Measurements from ENCODE around the gene APC. TPM values are rescaled to one million over a fixed set of nuclear protein-coding genes. Genes with fewer than 3 reads are reported as not detected.
"Not testable (repeated sequence)": the region's sequence is repeated elsewhere in the genome, so short reads cannot be mapped to it uniquely, and the experiment has no call there.

APC gene
- polyA plus RNA-seq, 3 donors: 4.2 to 6.1 (median 5.7) TPM

DNA sequence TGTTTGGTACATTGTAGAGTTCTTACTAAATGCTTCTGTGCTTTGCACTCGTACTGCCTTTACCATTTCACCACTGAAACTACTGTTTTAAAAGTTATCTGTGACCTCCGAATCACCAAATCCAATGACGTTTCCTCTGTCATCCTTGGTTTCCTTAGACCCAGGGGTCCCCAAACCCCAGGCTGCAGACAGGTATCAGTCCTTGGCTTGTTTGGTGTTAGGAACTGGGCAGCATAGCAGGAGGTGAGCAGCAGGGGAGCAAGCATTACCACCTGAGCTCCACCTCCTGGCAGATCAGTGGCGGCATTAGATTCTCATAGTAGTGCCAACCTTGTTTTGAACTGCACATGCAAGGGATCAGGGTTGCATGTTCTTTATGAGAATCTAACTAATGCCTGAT lies 26.8 kb upstream of the APC start:
- 90 to 94% (median 92%) methylated on average over 4 of the region's 4 CpGs for WGBS, 3 donors
- no peak overlapping the region for H3K27ac ChIP-seq (ENCODE audit: low read depth, low read length)

DNA sequence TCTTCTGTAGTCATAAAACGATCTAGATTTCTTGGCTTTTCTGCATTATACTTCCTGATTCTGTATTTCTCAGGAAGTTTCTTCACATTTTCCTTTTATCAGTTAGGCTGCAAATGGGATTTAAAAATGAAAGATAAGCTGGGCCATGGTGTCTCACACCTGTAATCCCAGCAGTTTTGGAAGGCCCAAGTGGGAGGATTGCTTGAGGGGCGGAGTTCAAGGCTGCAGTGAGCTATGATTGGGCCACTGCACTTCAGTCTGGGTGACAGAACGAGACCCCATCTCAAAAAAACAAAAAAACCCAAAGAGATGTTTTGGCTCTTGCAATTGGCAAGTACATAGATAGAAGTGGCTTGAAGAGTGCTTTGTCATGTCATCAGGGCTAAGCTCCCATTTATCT lies 26.2 kb upstream of the APC start:
- WGBS, 3 donors: 69 to 90% (median 73%) methylated on average over 3 of the region's 3 CpGs
- no peak overlapping the region for H3K27ac ChIP-seq (ENCODE audit: low read depth, low read length)

- WGBS, 3 donors: 93 to 97% (median 95%) methylated on average over 5 of the region's 5 CpGs
- no peak overlapping the region for H3K27ac ChIP-seq (ENCODE audit: low read depth, low read length)
These were observed 24.5 kb upstream of the APC start for GRCh38 chr5:112713206-112713605.

- WGBS, 3 donors: 97 to 98% (median 98%) methylated on average over 7 of the region's 7 CpGs
- not testable (repeated sequence) for H3K27ac ChIP-seq (ENCODE audit: low read depth, low read length)
These were observed 20.8 kb upstream of the APC start for GRCh38 chr5:112716895-112717294.

DNA sequence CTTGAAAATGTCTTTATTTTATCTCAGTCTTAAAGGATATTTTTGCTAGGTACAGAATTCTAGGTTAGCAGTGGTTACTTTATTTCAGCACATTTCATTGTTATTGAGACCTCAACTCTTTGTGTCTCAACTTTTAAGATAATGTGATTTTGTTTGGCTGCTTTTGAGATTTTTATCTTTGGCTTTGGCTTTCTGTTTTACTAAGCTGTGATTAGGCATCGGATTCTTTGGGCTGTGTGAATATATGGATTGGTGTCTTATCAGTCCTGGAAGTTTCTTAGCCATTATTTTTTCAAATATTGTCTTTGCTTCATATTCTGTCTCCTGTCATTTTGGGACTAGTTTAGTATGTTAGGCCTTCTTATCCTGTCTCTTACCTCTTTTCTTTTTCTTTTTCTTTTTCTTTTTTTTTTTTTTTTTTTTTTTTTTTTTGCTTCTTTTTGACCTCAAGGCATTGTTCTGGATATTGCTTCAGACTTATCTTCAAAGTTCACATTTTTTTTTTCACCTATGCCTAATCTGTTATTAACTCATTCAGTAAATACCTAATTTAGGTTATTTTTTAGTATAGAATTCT lies 20.1 kb upstream of the APC start:
- no peak overlapping the region for H3K27ac ChIP-seq (ENCODE audit: low read depth, low read length)
- WGBS, 3 donors: 40 to 87% (median 77%) methylated on average over 1 of the region's 1 CpG

GRCh38 chr5:112718344-112718743 lies 19.3 kb upstream of the APC start:
- 91 to 98% (median 95%) methylated on average over 2 of the region's 2 CpGs for WGBS, 3 donors
- H3K27ac ChIP-seq (ENCODE audit: low read depth, low read length): no peak overlapping the region

DNA sequence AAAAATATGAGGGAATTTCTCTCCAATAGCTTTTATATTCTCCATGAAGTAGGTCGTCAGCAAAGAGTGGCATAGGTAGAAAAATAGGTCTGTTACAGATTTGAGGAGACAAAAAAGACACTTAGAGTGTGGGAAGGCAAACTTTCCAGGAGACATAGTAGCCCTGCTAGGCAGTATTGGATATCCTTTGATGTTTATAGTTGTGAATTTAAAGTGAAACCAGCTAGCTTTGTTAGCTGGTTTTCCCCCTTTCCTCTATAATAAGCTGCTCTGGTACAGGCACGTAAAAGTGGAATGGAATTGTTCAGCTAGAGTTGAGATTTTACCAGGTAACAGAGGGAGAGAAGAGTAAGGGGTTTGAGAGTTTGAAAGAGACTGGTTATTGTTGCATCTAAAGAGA lies 17.1 kb upstream of the APC start:
- H3K27ac ChIP-seq (ENCODE audit: low read depth, low read length): no peak overlapping the region
- WGBS, 3 donors: 85 to 94% (median 90%) methylated on average over 2 of the region's 2 CpGs

DNA sequence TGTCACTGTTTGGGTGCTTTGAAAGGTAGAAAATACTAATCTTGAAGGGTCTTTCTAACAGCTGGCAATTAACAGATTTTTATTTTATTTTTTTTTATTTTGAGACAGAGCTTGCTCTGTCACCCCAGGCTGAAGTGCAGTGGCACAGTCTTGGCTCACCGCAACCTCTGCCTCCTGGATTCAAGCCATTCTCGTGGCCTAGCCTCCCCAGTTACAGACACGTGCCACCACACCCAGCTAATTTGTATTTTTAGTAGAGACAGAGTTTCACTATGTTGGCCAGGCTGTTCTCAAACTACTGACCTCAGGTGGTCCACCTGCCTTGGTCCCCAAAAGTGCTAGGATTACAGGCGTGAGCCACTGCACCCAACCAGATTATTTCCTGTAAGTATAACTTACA lies 12.8 kb upstream of the APC start:
- 84 to 85% (median 85%) methylated on average over 4 of the region's 4 CpGs for WGBS, 3 donors
- H3K27ac ChIP-seq (ENCODE audit: low read depth, low read length): no peak overlapping the region

- no peak overlapping the region for H3K27ac ChIP-seq (ENCODE audit: low read depth, low read length)
- 93 to 97% (median 97%) methylated on average over 1 of the region's 1 CpG for WGBS, 3 donors
These were observed 8.1 kb upstream of the APC start for GRCh38 chr5:112729630-112730029.

- 80 to 88% (median 87%) methylated on average over 5 of the region's 5 CpGs for WGBS, 3 donors
- H3K27ac ChIP-seq (ENCODE audit: low read depth, low read length): no peak overlapping the region
These were observed 5.6 kb upstream of the APC start for GRCh38 chr5:112732131-112732530.

DNA sequence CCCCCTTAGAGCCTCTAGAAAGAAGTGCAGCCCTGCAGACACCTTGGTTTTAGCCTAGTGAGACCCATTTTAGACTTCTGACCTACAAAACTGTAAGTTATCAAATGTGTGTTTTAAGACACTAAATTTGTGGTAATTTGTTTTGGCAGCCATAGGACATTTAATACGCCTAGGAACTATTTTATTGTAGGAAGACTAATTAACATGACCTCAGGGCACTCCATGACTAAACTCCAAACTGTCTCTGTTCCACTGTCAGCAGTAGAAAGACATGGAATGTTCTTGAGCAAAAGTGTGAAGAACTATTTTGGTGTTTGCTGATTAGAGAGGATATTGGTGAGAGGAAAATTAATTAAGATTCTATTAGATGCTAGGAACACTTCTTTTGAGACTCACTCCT lies 4.1 kb upstream of the APC start:
- H3K27ac ChIP-seq (ENCODE audit: low read depth, low read length): no peak overlapping the region
- 93 to 97% (median 95%) methylated on average over 1 of the region's 1 CpG for WGBS, 3 donors

GRCh38 chr5:112734597-112734996 lies 3.1 kb upstream of the APC start:
- WGBS, 3 donors: 94 to 98% (median 96%) methylated on average over 3 of the region's 3 CpGs
- H3K27ac ChIP-seq (ENCODE audit: low read depth, low read length): no peak overlapping the region

DNA sequence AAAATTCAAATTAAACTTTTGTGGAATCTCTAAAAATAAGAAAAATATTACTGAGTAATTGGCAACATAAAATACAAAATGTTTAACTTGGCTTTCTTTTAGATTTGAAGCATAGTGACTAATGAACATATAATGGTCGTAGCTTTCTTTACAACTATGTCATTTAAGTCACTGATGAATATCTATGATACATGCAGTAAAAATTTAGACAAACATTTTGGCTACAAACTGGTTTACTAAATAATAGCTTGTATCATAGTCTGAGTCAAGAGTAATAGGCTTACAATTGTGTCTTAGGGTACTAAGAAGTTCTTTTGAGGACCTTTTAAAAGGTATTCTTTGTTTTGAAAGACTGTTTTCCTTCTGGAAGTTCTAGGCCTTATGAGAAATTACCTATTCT lies 2.0 kb upstream of the APC start:
- H3K27ac ChIP-seq (ENCODE audit: low read depth, low read length): no peak overlapping the region
- WGBS, 3 donors: 52 to 84% (median 77%) methylated on average over 1 of the region's 1 CpG

- 19 to 43% (median 30%) methylated on average over 3 of the region's 3 CpGs for WGBS, 3 donors
- no peak overlapping the region for H3K27ac ChIP-seq (ENCODE audit: low read depth, low read length)
These were observed 619 bp upstream of the APC start for GRCh38 chr5:112737070-112737462.

DNA sequence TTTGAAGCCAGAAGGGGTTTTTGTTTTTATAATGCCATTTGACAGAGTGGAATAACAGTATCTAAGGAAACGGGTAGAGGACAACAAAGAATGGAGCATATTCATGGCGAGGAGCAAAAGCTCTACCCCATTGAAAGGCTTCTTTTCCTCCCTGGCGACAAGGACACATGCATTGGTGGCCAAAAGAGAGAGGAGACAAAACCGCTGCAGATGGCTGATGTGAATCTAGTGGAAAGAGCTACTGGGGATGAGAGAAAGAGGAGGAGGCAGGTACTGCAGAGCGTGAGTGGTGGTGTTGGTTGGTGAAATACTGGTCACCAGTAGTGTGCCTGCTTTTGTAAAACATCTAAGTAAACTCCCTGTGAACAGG lies 491 bp downstream of the APC start:
- WGBS, 3 donors: 14 to 63% (median 21%) methylated on average over 5 of the region's 5 CpGs
- H3K27ac ChIP-seq (ENCODE audit: low read depth, low read length): no peak overlapping the region

- no peak overlapping the region for H3K27ac ChIP-seq (ENCODE audit: low read depth, low read length)
- 93 to 99% (median 94%) methylated on average over 3 of the region's 3 CpGs for WGBS, 3 donors
These were observed 4.7 kb downstream of the APC start for GRCh38 chr5:112742424-112742823.

- WGBS, 3 donors: 95 to 99% (median 98%) methylated on average over 4 of the region's 4 CpGs
- H3K27ac ChIP-seq (ENCODE audit: low read depth, low read length): no peak overlapping the region
These were observed 5.9 kb downstream of the APC start for GRCh38 chr5:112743631-112744030.

- no peak overlapping the region for H3K27ac ChIP-seq (ENCODE audit: low read depth, low read length)
- WGBS, 3 donors: 67 to 77% (median 68%) methylated on average over 1 of the region's 1 CpG
These were observed 14.7 kb downstream of the APC start for GRCh38 chr5:112752335-112752734.

GRCh38 chr5:112755703-112756102 lies 18.0 kb downstream of the APC start:
- 85 to 89% (median 88%) methylated on average over 2 of the region's 2 CpGs for WGBS, 3 donors

GRCh38 chr5:112757468-112758208 lies 20.0 kb downstream of the APC start:
- 45 to 48% (median 45%) methylated on average over 3 of the region's 3 CpGs for WGBS, 3 donors

More at GRCh38 chr5:112755703-112756102, 18.0 kb downstream of the APC start:
- H3K27ac ChIP-seq (ENCODE audit: low read depth, low read length): no peak overlapping the region

More at GRCh38 chr5:112757468-112758208, 20.0 kb downstream of the APC start:
- no peak overlapping the region for H3K27ac ChIP-seq (ENCODE audit: low read depth, low read length)

Measured in adipose tissue (tissue), 3 donors.